Neural cell (in vitro differentiated cells): ENCODE data around the gene CYP2U1. TPM values are rescaled to one million over a fixed set of nuclear protein-coding genes. Genes with fewer than 3 reads are reported as not detected.

Experiments used
- H2AFZ ChIP-seq: fragments of 200-600, 300-800 bp; sonication (generic), shearing (Covaris generic); 2 replicates; pipeline ENCODE4 v1.6.0; 2014; ENCODE audit warnings: low read depth, mild to moderate bottlenecking, antibody characterized with exemption, low read length, moderate library complexity
- H3F3A ChIP-seq: fragments of 200-600 bp; shearing (Covaris generic); 2 replicates; pipeline ENCODE4 v1.6.1; 2016; ENCODE audit warnings: mild to moderate bottlenecking, moderate library complexity, mixed read lengths, antibody characterized with exemption, low read length; ENCODE audit not compliant: insufficient read depth, poor library complexity, severe bottlenecking
- H3K27ac ChIP-seq: fragments of 200-600, 300-800 bp; sonication (generic), shearing (Covaris generic); 2 replicates; pipeline ENCODE4 v1.5.1; 2014; ENCODE audit warnings: mild to moderate bottlenecking, low read length, moderate library complexity
- H3K27me3 ChIP-seq: fragments of 300-800, 200-600 bp; sonication (generic), shearing (Covaris generic); 2 replicates; pipeline ENCODE4 v1.6.0; 2014; ENCODE audit warnings: mild to moderate bottlenecking, low read depth, low read length, moderate library complexity; ENCODE audit not compliant: insufficient read depth
- H3K36me3 ChIP-seq: fragments of 300-800, 200-600 bp; sonication (generic), shearing (Covaris generic); 2 replicates; pipeline ENCODE4 v1.5.1; 2014; ENCODE audit warnings: mild to moderate bottlenecking, antibody characterized with exemption, low read length, moderate library complexity; ENCODE audit not compliant: insufficient read depth
- H3K4me2 ChIP-seq: fragments of 300-800, 200-600 bp; sonication (generic), shearing (Covaris generic); 2 replicates; pipeline ENCODE4 v1.6.0; 2014; ENCODE audit warnings: mild to moderate bottlenecking, low read length
- H3K4me3 ChIP-seq: fragments of 300-800, 200-600 bp; sonication (generic), shearing (Covaris generic); 2 replicates; pipeline ENCODE4 v1.5.1; 2014; ENCODE audit warnings: mild to moderate bottlenecking, low read length, moderate library complexity
- H3K79me2 ChIP-seq: fragments of 200-600 bp; shearing (Covaris generic); replicated peaks from 2 replicates; pipeline ENCODE4 v1.6.0; 2014; ENCODE audit warnings: mild to moderate bottlenecking, low read length, moderate library complexity; ENCODE audit not compliant: insufficient read depth
- H3K9ac ChIP-seq: fragments of 300-800, 200-600 bp; sonication (generic), shearing (Covaris generic); 2 replicates; pipeline ENCODE4 v1.6.1; 2016; ENCODE audit warnings: mild to moderate bottlenecking, low read length, mixed read lengths
- H3K9me2 ChIP-seq: fragments of 200-600 bp; shearing (Covaris generic); 2 replicates; pipeline ENCODE4 v1.6.1; 2016; ENCODE audit warnings: mild to moderate bottlenecking, low read length, mixed read lengths; ENCODE audit not compliant: insufficient read depth
- H3K9me3 ChIP-seq: fragments of 200-600, 300-800 bp; sonication (generic), shearing (Covaris generic); 2 replicates; pipeline ENCODE4 v1.6.1; 2016; ENCODE audit warnings: mild to moderate bottlenecking, mixed run types, low read length, moderate library complexity, mixed read lengths
- H4K20me1 ChIP-seq: fragments of 200-600 bp; shearing (Covaris generic); 2 replicates; pipeline ENCODE4 v1.6.1; 2016; ENCODE audit warnings: mild to moderate bottlenecking, mixed run types; ENCODE audit not compliant: insufficient read depth
- EP300 ChIP-seq: fragments of 450-650 bp; conservative IDR thresholded peaks from 2 replicates; pipeline ENCODE4 v1.6.1; 2014; ENCODE audit warnings: antibody characterized with exemption, mild to moderate bottlenecking, moderate library complexity; ENCODE audit not compliant: poor library complexity, severe bottlenecking
- EZH2 ChIP-seq: fragments of 200-600, 300-800 bp; shearing (Covaris generic), sonication (generic); IDR thresholded peaks from 2 replicates; pipeline ENCODE4 v1.6.1; 2014; ENCODE audit warnings: antibody characterized with exemption, low read length, borderline replicate concordance, mild to moderate bottlenecking; ENCODE audit not compliant: insufficient read depth, poor library complexity, severe bottlenecking
- MXI1 ChIP-seq: fragments of 450-650 bp; conservative IDR thresholded peaks from 2 replicates; pipeline ENCODE4 v1.6.1; 2014; ENCODE audit warnings: antibody characterized with exemption, mild to moderate bottlenecking; ENCODE audit not compliant: poor library complexity, severe bottlenecking
- POLR2AphosphoS5 ChIP-seq: IDR thresholded peaks from 2 replicates; pipeline ENCODE4 v1.6.1; 2012
- RAD21 ChIP-seq: fragments of 450-650 bp; conservative IDR thresholded peaks from 2 replicates; pipeline ENCODE4 v1.6.1; 2014; ENCODE audit warnings: antibody characterized with exemption, mild to moderate bottlenecking, moderate library complexity
- SMC3 ChIP-seq: fragments of 450-650 bp; conservative IDR thresholded peaks from 2 replicates; pipeline ENCODE4 v1.6.1; 2014; ENCODE audit warnings: antibody characterized with exemption, mild to moderate bottlenecking, moderate library complexity; ENCODE audit not compliant: poor library complexity
- TAF1 ChIP-seq: IDR thresholded peaks from 2 replicates; pipeline ENCODE4 v1.6.1; 2012; ENCODE audit warnings: low read depth
- polyA minus RNA-seq: library from RNA; depleted of rRNA, polyadenylated mRNA; stranded (reverse); fragments of >200 nt; gene quantifications from 2 replicates; pipeline ENCODE4 v1.2.3, GENCODE V29; 2014
- polyA plus RNA-seq: library from polyadenylated mRNA; depleted of rRNA; stranded (reverse); fragments of >200 nt; gene quantifications from 2 replicates; pipeline ENCODE4 v1.2.3, GENCODE V29; 2014
- TF ChIP-seq, protein P1 (sequence below): fragments of 450-650 bp; IDR thresholded peaks from 2 replicates; pipeline ENCODE4 v1.5.1; 2014; ENCODE audit warnings: antibody characterized with exemption, mild to moderate bottlenecking, moderate library complexity; ENCODE audit not compliant: poor library complexity, severe bottlenecking
- TF ChIP-seq, protein P2 (sequence below): IDR thresholded peaks from 2 replicates; pipeline ENCODE4 v1.6.1; 2012; ENCODE audit warnings: borderline replicate concordance

CYP2U1 gene
- polyA plus RNA-seq (8.4 and 8.8 TPM in 2 replicates), polyA minus RNA-seq (11.7 and 13.4 TPM in 2 replicates)

DNA sequence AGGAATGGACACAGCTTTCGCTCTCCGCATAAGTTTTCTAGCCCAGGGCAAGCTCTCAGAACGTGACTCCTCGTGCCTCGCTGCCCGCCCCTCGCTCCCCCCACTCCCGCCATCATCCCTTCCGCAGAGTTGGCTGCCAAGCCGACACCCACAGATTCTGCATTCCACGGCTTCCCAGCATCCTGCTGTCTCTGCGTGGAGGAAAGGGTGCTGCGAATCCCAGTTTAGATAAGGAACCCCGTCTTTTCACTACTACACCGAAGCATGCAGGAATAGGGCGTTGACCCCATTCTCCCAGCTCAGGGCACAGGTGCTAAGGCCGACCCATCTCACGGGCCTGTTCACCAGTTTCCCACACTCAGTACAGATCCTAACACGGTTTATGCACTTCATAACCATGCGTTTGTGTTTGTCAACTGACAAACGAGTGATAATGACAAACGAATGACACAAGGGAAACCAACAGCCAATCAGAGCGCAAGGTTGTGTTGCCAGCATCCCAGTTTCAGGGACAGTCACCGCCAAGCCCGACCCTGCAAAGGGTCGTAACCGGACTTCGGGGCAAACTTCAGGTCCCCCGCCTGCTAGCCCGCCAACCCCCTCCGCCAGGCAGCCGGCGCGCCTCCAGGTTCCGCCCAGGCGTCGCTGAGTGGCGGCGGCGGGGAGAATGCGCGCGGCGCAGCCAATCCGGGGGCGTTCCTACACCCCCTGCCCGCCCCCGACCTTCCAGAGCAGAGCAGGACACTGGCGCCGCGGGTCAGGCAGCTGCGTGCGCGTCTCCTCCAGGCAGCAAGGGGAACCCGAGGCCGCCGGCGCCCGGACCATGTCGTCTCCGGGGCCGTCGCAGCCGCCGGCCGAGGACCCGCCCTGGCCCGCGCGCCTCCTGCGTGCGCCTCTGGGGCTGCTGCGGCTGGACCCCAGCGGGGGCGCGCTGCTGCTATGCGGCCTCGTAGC, at the start of gene CYP2U1:
Gene CYP2U1 (plus strand): TSS at position 729 of the 954 bp plus-strand sequence. CDS start 95 bp downstream, at position 824.
- Histone ChIP-seq H3K36me3 (peaks cover 5% of the 10 kb centered on the region), H3K27me3 (no peaks in the 10 kb centered on the region), H3K4me3 (peak within 1 kb of the TSS; percentile 88), H3F3A (no peaks in the 10 kb centered on the region), H3K4me2 (peak within 1 kb of the TSS; percentile 63), H3K9me2 (no peaks in the 10 kb centered on the region), H3K79me2 (no peaks in the 10 kb centered on the region), H3K27ac (peak within 1 kb of the TSS; percentile 17), H2AFZ (peak within 1 kb of the TSS; percentile 84), H3K9ac (peak within 1 kb of the TSS; percentile 72), H4K20me1 (no peaks in the 10 kb centered on the region), H3K9me3 (no peaks in the 10 kb centered on the region)
- TF ChIP-seq MXI1 (peak; percentile 68), EZH2 (no peak), TAF1 (peak; percentile 19), POLR2AphosphoS5 (peak; percentile 24), RAD21 (no peak), SMC3 (no peak), EP300 (no peak)
- TF ChIP-seq, protein P1, sequence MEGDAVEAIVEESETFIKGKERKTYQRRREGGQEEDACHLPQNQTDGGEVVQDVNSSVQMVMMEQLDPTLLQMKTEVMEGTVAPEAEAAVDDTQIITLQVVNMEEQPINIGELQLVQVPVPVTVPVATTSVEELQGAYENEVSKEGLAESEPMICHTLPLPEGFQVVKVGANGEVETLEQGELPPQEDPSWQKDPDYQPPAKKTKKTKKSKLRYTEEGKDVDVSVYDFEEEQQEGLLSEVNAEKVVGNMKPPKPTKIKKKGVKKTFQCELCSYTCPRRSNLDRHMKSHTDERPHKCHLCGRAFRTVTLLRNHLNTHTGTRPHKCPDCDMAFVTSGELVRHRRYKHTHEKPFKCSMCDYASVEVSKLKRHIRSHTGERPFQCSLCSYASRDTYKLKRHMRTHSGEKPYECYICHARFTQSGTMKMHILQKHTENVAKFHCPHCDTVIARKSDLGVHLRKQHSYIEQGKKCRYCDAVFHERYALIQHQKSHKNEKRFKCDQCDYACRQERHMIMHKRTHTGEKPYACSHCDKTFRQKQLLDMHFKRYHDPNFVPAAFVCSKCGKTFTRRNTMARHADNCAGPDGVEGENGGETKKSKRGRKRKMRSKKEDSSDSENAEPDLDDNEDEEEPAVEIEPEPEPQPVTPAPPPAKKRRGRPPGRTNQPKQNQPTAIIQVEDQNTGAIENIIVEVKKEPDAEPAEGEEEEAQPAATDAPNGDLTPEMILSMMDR, result peak; percentile 56
- TF ChIP-seq, protein P2, sequence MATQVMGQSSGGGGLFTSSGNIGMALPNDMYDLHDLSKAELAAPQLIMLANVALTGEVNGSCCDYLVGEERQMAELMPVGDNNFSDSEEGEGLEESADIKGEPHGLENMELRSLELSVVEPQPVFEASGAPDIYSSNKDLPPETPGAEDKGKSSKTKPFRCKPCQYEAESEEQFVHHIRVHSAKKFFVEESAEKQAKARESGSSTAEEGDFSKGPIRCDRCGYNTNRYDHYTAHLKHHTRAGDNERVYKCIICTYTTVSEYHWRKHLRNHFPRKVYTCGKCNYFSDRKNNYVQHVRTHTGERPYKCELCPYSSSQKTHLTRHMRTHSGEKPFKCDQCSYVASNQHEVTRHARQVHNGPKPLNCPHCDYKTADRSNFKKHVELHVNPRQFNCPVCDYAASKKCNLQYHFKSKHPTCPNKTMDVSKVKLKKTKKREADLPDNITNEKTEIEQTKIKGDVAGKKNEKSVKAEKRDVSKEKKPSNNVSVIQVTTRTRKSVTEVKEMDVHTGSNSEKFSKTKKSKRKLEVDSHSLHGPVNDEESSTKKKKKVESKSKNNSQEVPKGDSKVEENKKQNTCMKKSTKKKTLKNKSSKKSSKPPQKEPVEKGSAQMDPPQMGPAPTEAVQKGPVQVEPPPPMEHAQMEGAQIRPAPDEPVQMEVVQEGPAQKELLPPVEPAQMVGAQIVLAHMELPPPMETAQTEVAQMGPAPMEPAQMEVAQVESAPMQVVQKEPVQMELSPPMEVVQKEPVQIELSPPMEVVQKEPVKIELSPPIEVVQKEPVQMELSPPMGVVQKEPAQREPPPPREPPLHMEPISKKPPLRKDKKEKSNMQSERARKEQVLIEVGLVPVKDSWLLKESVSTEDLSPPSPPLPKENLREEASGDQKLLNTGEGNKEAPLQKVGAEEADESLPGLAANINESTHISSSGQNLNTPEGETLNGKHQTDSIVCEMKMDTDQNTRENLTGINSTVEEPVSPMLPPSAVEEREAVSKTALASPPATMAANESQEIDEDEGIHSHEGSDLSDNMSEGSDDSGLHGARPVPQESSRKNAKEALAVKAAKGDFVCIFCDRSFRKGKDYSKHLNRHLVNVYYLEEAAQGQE, result no peak

DNA sequence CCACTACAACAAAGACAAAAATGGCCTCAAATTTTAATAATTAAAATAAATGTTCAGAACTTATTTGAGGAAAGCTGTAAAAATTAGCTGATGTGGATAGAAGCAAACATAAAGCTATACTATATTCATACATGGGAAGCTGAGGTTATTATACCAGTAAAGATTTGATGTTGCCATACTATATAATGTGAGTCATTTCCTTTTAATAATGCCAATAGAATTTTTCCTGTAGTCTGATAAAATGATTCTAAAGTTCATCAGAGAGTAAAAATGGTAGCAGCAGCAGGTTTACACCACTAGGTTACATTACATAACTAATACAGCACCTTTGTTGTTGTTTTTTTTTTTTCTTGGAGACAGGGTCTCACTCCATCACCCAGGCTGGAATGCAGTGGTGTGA, 45.5 kb upstream of the CYP2U1 start:
- no peaks in the 10 kb centered on the region for H3K79me2 ChIP-seq
- H3K4me2 ChIP-seq, result no peak overlapping the region
- H3K4me3 ChIP-seq, result no peak overlapping the region
- peaks cover 3% of the 10 kb centered on the region for H3K9me3 ChIP-seq
- H4K20me1 ChIP-seq, result no peaks in the 10 kb centered on the region
- H3K9ac ChIP-seq, result no peak overlapping the region
- no peak overlapping the region for H2AFZ ChIP-seq
- TF ChIP-seq RAD21 (no peak), POLR2AphosphoS5 (no peak), SMC3 (no peak), EZH2 (no peak), TAF1 (no peak), EP300 (no peak), MXI1 (no peak)
- TF ChIP-seq, protein P2, result no peak
- TF ChIP-seq, protein P1, result no peak
- H3F3A ChIP-seq, result no peaks in the 10 kb centered on the region
- no peaks in the 10 kb centered on the region for H3K36me3 ChIP-seq
- H3K9me2 ChIP-seq, result no peaks in the 10 kb centered on the region
- H3K27ac ChIP-seq, result no peak overlapping the region
- no peaks in the 10 kb centered on the region for H3K27me3 ChIP-seq
